Sigmoid colon (tissue), 7 donors: ENCODE results near the gene NUDT3. TPM values are rescaled to one million over a fixed set of nuclear protein-coding genes. Genes with fewer than 3 reads are reported as not detected.

ENCODE experiments used
- DNase-seq: peaks from one replicate; pipeline ENCODE4 v3.0.0-alpha.2; 2019
- H3K27ac ChIP-seq, 4 donors: fragments of 200-600 bp; sonication (generic); one replicate each; pipeline ENCODE4 v1.5.1; 2016 to 2019; ENCODE audit warnings: mild to moderate bottlenecking in 1 of 4
- H3K27me3 ChIP-seq, 3 donors: fragments of 200-600 bp; sonication (generic); one replicate each; pipeline ENCODE4 v1.5.1; 2019; ENCODE audit warnings: mild to moderate bottlenecking in 1 of 3
- H3K36me3 ChIP-seq, 4 donors: fragments of 200-600 bp; sonication (generic); one replicate each; pipeline ENCODE4 v1.5.1; 2016 to 2019
- H3K4me1 ChIP-seq, 4 donors: fragments of 200-600 bp; sonication (generic); one replicate each; pipeline ENCODE4 v1.5.1; 2017 to 2019
- H3K4me3 ChIP-seq, 4 donors: fragments of 200-600 bp; sonication (generic); one replicate each; pipeline ENCODE4 v1.5.1; 2017 to 2019; ENCODE audit warnings: mild to moderate bottlenecking in 2 of 4, moderate library complexity in 1 of 4
- H3K9me3 ChIP-seq, 4 donors: fragments of 200-600 bp in 3 of 4; sonication (generic) in 3 of 4; one replicate each; pipeline versions ENCODE4 v1.5.1 to v1.6.1; 2013 to 2019
- CTCF ChIP-seq, 4 experiments: fragments of 450-650 bp in 3 of 4; fragments of 200-600 bp in 1 of 4; IDR thresholded peaks; one replicate each; pipeline ENCODE4 v1.5.1; 2016 to 2019; ENCODE audit warnings: antibody characterized with exemption in 4 of 4, mild to moderate bottlenecking in 3 of 4, moderate library complexity in 2 of 4
- EP300 ChIP-seq, 4 donors: sonication (generic); formaldehyde crosslinking; IDR thresholded peaks; one replicate each; pipeline ENCODE4 v1.6.1; 2017; ENCODE audit warnings: antibody characterized with exemption in 4 of 4
- POLR2A ChIP-seq, 2 donors: fragments of 450-650 bp; IDR thresholded peaks; one replicate each; pipeline ENCODE4 v1.6.1; 2016; ENCODE audit warnings: antibody characterized with exemption in 2 of 2, mild to moderate bottlenecking in 2 of 2, moderate library complexity in 2 of 2
- POLR2AphosphoS5 ChIP-seq, 4 donors: sonication (generic); formaldehyde crosslinking; IDR thresholded peaks; one replicate each; pipeline ENCODE4 v1.6.1; 2017; ENCODE audit warnings: antibody characterized with exemption in 4 of 4
- WGBS, 2 donors: extraction: QIAGEN DNeasy Blood & Tissue Kit; methylation state at CpG; one replicate each; pipeline ENCODE4 v1.1.7; 2013; 5-methylcytosine and 5-hydroxymethylcytosine counted together
- intact Hi-C: fragments of 100-400 bp; cut with DNase I; formaldehyde crosslinking; loops from one replicate; pipeline ENCODE4 v1.15.1; 2023
- polyA plus RNA-seq, 3 donors: library from polyadenylated mRNA; stranded (reverse); fragments of 200-250 nt; gene quantifications; one replicate each; pipeline ENCODE4 v1.2.3, GENCODE V29; 2013
- total RNA-seq, 4 donors: library from RNA; depleted of rRNA; stranded (reverse); fragments of >200 nt; gene quantifications; one replicate each; pipeline ENCODE4 v1.1.0, GENCODE V29; 2016
- donor health status: healthy with polysubstance abuse.
- donor health status: Bipolar disorder and iron deficiency.
- donor health status: healthy.

Gene NUDT3
- total and polyA plus RNA-seq, 7 donors, result 6.0 to 45.7 (median 31.4) TPM

GRCh38 chr6:34280216-34280615, 112.3 kb downstream of the NUDT3 start:
- H3K27me3 ChIP-seq, result no peaks in the 10 kb centered on the region
- WGBS, 2 donors, result 94 to 97% methylated on average over 4 of the region's 4 CpGs
- intact Hi-C loops, result no loop called here
- peaks cover 0 to under 1% (median 0%) of the 10 kb centered on the region in 4 donors for H3K4me1 ChIP-seq
- H3K27ac ChIP-seq, result no peak overlapping the region
- H3K36me3 ChIP-seq, result no peaks in the 10 kb centered on the region
- no peaks in the 10 kb centered on the region for H3K9me3 ChIP-seq
- no peak for DNase-seq
- H3K4me3 ChIP-seq, result no peak overlapping the region
- TF ChIP-seq POLR2A (IDR thresholded peaks at IDR 0.05) (no peak), CTCF (IDR thresholded peaks at IDR 0.05) (no peak), POLR2AphosphoS5 (IDR thresholded peaks at IDR 0.05) (no peak), EP300 (IDR thresholded peaks at IDR 0.05) (no peak)

- no peaks in the 10 kb centered on the region for H3K27me3 ChIP-seq
- 76 to 92% methylated on average over 5 of the region's 5 CpGs for WGBS, 2 donors
- H3K9me3 ChIP-seq, result no peaks in the 10 kb centered on the region
- DNase-seq, result no peak
- H3K4me3 ChIP-seq, result no peak overlapping the region
- intact Hi-C loops, result no loop called here
- TF ChIP-seq CTCF (IDR thresholded peaks at IDR 0.05) (no peak), POLR2A (IDR thresholded peaks at IDR 0.05) (no peak), EP300 (IDR thresholded peaks at IDR 0.05) (no peak), POLR2AphosphoS5 (IDR thresholded peaks at IDR 0.05) (no peak)
- no peak overlapping the region for H3K27ac ChIP-seq
- H3K36me3 ChIP-seq, result no peaks in the 10 kb centered on the region
- no peaks in the 10 kb centered on the region for H3K4me1 ChIP-seq
These were observed 113.6 kb downstream of the NUDT3 start for GRCh38 chr6:34278833-34279232.

DNA sequence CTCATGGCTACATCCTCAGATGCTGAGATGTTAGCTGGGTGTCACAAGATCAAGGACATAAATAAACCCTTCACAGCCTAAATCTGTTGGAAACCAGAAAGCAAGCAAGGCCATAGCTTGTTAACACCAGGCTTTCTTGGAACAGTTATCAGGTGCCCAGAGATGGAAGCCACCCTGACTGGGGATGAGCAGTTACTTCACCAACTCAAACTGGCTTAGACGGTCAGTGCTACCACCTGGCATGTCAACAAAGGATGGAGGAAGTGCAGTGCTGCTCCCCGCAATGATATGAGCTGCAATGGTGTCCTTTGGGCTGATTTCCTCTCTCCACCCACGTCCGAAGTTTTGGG, 114.7 kb downstream of the NUDT3 start:
- Histone ChIP-seq H3K4me1 (no peaks in the 10 kb centered on the region), H3K27me3 (no peaks in the 10 kb centered on the region), H3K4me3 (no peak overlapping the region), H3K36me3 (no peaks in the 10 kb centered on the region), H3K27ac (no peak overlapping the region), H3K9me3 (no peaks in the 10 kb centered on the region)
- intact Hi-C loops, result no loop called here
- 94 to 97% methylated on average over 4 of the region's 4 CpGs for WGBS, 2 donors
- TF ChIP-seq CTCF (IDR thresholded peaks at IDR 0.05), result no peak
- TF ChIP-seq POLR2AphosphoS5 (IDR thresholded peaks at IDR 0.05), result no peak
- TF ChIP-seq EP300 (IDR thresholded peaks at IDR 0.05), result no peak
- TF ChIP-seq POLR2A (IDR thresholded peaks at IDR 0.05), result no peak
- DNase-seq, result no peak

DNA sequence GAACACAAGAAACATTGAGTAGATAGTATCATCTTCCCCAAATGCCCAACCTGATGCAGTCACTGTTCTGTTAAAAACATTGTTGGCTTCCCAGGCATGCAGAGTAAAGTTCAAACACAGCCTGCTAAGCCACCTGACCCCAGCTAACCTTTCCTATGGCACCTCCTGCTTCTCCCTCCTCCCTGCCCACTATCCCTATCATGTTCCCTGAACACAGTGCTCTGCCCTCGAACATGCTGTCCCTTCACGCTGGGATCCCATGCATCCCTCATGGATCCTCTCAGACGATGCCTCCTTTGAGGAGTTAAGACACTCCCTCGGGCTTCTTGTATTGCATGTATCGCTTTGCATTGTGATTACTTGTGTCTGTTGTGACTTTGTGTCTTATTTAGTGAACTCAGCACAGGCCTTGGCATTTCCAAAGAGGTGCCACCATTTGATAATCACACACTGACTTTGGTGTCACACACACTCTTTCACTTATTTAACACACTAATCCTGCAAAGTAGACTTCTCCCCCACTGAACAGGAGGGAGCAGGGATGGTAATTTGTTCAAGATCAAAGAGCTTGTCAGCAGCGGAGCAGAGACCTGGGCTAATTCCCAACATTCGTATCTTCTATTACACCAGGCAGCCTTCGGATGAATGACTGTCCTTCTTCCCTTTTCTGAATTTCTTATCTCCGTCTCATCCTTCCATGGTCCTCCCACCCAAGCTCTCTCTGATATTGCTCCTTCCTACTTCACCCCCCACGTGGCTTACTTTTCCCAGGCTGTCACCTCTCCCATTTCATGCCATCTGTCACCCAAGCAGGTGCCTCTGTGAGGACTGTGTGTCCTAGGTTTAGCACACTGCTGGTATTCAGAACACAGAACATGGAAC, 115.3 kb downstream of the NUDT3 start:
- Histone ChIP-seq H3K27ac (no peak overlapping the region), H3K27me3 (no peaks in the 10 kb centered on the region), H3K4me1 (no peaks in the 10 kb centered on the region), H3K9me3 (no peaks in the 10 kb centered on the region), H3K4me3 (no peak overlapping the region), H3K36me3 (no peaks in the 10 kb centered on the region)
- 85 to 89% methylated on average over 10 of the region's 10 CpGs for WGBS, 2 donors
- intact Hi-C loops, result no loop called here
- DNase-seq, result no peak
- TF ChIP-seq CTCF (IDR thresholded peaks at IDR 0.05) (no peak), EP300 (IDR thresholded peaks at IDR 0.05) (no peak), POLR2AphosphoS5 (IDR thresholded peaks at IDR 0.05) (no peak), POLR2A (IDR thresholded peaks at IDR 0.05) (no peak)
